ENCODE data around the gene PSMA7. TPM values are rescaled to one million over a fixed set of nuclear protein-coding genes. Genes with fewer than 3 reads are reported as not detected.

PSMA7 gene
- total RNA-seq, 4 donors from 2014 or later: 213 to 288 (median 261) TPM

DNA sequence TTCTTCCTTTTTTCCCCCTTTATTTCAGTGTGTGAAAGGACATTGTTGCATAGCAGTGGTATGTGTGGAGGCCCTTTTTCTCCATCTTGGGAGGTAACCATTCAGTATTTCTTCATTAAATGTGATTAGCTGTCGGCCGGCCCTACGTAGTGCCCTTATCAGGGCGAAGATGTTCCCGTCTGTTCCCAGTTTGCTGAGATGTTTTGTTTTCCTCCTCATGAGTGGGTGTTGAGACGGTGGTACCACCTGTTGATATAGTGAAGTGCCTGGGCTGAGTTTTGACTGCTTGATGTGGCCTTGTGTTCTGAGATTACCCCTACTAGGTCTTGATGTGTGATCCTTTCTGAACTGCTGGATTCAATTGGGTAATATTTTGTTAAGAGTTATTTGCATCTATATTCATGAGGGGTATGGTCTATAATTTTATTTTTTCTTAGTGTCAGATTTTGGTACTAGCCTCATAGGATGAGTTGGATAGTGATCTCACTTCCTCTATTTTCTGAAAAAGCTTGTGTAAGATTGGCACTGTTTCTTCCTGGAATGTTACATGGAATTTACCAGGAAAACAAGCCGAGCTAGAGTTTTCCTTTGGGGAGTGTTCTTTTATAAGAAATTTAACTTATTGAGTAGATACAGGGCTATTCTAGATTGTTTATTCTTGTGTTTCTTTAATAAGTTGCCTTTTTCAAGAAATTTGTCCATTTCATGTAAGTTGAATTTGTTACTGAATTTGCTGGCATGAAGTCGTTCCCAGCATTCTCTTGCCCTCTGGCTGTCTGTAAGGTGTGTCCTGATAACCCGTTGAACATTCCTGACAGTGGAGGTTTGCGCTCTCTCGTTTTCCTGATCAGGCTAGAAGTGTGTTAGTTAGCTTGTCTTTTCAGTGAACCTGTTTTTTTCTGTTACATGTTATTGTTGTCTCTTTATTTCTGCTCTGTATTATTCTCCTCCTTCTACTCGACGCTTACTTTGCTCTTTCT is 44.0 kb upstream of the PSMA7 start:
- no peaks in the 10 kb centered on the region for H3K36me3 ChIP-seq
- no peaks in the 10 kb centered on the region for H3K9me3 ChIP-seq
- no peak for TF ChIP-seq POLR2A (IDR thresholded peaks at IDR 0.05)
- TF ChIP-seq, protein P1, sequence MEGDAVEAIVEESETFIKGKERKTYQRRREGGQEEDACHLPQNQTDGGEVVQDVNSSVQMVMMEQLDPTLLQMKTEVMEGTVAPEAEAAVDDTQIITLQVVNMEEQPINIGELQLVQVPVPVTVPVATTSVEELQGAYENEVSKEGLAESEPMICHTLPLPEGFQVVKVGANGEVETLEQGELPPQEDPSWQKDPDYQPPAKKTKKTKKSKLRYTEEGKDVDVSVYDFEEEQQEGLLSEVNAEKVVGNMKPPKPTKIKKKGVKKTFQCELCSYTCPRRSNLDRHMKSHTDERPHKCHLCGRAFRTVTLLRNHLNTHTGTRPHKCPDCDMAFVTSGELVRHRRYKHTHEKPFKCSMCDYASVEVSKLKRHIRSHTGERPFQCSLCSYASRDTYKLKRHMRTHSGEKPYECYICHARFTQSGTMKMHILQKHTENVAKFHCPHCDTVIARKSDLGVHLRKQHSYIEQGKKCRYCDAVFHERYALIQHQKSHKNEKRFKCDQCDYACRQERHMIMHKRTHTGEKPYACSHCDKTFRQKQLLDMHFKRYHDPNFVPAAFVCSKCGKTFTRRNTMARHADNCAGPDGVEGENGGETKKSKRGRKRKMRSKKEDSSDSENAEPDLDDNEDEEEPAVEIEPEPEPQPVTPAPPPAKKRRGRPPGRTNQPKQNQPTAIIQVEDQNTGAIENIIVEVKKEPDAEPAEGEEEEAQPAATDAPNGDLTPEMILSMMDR (IDR thresholded peaks at IDR 0.05): no peak
- peak in 1 of 2 donors; percentile 9 for DNase-seq
- WGBS, 2 donors: 66 to 72% methylated on average over 13 of the region's 13 CpGs
- peaks cover 7 to 14% of the 10 kb centered on the region in 2 donors for H3K4me1 ChIP-seq
- H3K27ac ChIP-seq: no peak overlapping the region
- intact Hi-C loops (cut with DNase I): no loop called here
- no peak overlapping the region for H3K4me3 ChIP-seq (replicated peaks in 1 of 3)
- H3K27me3 ChIP-seq: no peaks in the 10 kb centered on the region

DNA sequence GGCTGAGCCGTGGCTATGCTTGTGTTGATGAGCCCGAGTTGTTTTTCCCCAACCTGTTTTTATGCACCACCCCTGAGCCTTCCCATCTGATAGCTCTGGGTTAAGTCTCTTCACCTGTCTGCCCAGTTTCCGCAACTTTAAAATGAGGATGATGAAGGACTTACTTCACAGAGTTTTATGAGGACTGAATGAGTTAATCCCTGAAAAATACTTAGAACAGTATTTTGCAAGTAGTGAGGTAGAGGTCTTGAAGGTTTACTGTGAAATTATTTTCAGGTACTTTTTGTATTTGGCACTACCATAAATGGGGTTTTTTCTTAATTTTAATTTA is 42.9 kb upstream of the PSMA7 start:
- no peak for TF ChIP-seq POLR2A (IDR thresholded peaks at IDR 0.05)
- TF ChIP-seq, protein P1 (IDR thresholded peaks at IDR 0.05): no peak
- 79 to 86% methylated on average over 3 of the region's 3 CpGs for WGBS, 2 donors
- Histone ChIP-seq H3K4me1 (peaks cover 7 to 21% of the 10 kb centered on the region in 2 donors), H3K36me3 (no peaks in the 10 kb centered on the region), H3K9me3 (no peaks in the 10 kb centered on the region), H3K4me3 (replicated peaks in 1 of 3) (no peak overlapping the region), H3K27ac (no peak overlapping the region), H3K27me3 (no peaks in the 10 kb centered on the region)
- no peak for DNase-seq
- intact Hi-C loops (cut with DNase I): no loop called here

DNA sequence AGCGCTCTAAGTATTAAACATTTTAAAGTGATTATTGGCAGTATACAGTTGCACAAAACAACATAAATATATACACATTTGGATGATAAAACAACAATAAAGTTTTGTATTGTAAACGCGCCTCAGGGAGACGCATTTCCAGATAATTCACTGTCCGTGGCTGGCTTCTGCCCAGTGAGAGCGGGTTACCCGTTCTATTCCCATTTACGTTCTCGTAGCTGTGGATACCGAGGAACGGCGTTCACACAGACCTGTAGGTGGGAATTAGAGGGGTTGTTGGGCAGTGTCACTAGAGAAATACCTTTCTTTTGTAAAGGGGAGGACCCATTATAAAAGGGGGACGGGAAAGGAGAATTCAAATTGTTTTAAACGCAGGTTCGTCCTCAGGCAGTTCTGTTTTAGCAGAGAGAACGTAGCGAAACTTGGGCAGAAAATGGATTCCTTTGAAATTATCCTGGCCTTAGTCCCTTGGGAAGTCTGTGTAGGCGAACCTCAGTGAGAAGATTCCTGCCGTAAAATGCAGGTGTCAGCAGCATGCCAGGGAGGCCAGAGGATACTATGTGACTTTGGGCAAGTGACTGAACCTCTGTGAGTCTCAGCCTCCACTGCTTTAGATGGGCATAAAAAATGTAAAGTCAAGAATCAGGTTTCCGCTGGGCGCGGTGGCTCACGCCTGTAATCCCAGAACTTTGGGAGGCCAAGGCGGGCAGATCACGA is 40.4 kb upstream of the PSMA7 start:
- H3K36me3 ChIP-seq: peaks cover 6 to 8% of the 10 kb centered on the region in 2 donors
- TF ChIP-seq, protein P1 (IDR thresholded peaks at IDR 0.05): no peak
- no peak for TF ChIP-seq POLR2A (IDR thresholded peaks at IDR 0.05)
- WGBS, 2 donors: 28 to 29% methylated on average over 25 of the region's 25 CpGs
- H3K4me1 ChIP-seq: peaks cover 7 to 21% of the 10 kb centered on the region in 2 donors
- peak overlapping the region; percentile 54 to 99 (median 72) for H3K4me3 ChIP-seq (replicated peaks in 1 of 3)
- peak overlapping the region in 2 of 3 donors; percentile 75 to 87 for H3K27ac ChIP-seq
- H3K9me3 ChIP-seq: no peaks in the 10 kb centered on the region
- intact Hi-C loops (cut with DNase I): no loop called here
- H3K27me3 ChIP-seq: no peaks in the 10 kb centered on the region
- no peak for DNase-seq

DNA sequence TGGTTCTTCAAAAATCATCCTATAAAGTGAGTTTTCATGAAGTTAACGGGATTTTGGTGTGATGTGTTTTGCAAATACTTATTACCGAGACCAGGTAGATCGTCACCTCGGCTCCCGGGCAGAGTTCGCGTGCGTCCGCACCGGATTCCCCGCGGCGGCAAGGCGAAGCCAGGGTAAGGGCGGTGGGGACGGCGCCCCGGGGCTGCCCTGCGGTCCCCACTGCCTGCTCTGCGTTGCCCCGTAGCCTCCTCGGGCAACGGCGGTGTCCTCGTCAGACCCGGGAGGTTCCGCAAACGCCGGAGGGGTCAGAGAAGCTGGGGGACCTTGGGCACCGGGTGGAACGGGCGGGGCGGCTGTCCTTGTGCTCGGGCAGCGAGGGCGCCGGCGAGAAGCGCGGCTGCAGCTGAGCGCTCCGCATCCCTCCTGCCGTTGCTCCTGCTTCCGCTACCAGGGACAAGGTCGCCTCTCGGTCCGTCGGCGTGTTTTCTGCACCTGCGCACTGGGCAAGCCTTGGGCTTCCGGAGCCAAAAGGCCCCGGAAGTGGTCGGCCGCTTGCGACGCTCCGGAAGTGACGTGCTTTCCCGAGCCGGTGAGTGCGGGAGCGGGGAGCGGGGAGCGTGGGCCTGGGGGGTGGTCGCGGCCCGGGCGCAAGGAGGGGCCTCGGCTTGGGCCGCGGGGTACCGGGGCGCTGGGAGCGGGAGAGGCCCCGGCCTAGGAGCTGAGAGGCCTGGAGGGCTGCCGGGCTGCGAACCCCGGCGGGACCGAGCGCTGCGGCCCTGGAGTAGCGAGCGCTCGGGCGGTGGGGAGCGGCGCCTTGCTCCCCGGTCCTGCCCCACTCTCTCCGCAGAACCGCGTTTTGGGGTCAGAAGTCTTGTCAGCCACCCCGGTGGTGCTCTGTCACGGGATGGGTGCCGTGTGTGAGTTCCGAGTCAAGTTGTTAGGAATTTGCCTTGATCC is 39.6 kb upstream of the PSMA7 start, which contains the start of gene MTG2:
MTG2 (plus strand) TSS at position 560 of the 957 bp plus-strand sequence. CDS start 10,393 bp downstream, outside the sequence.
- intact Hi-C loops (cut with DNase I): no loop called here

More for the DNA sequence above, 39.6 kb upstream of the PSMA7 start, which contains the start of gene MTG2:
- Histone ChIP-seq H3K4me3 (replicated peaks in 1 of 3) (peak within 1 kb of the TSS; percentile 54 to 99 (median 72)), H3K27me3 (no peaks in the 10 kb centered on the region), H3K36me3 (peaks cover 6 to 8% of the 10 kb centered on the region in 2 donors), H3K27ac (peak within 1 kb of the TSS; percentile 75 to 87 (median 87)), H3K9me3 (no peaks in the 10 kb centered on the region), H3K4me1 (peaks cover 7 to 21% of the 10 kb centered on the region in 2 donors)
- 0% methylated on average over 28 to 52 of the region's 96 CpGs for WGBS, 2 donors
- peak; percentile 19 to 93 for TF ChIP-seq POLR2A (IDR thresholded peaks at IDR 0.05)
- TF ChIP-seq, protein P1 (IDR thresholded peaks at IDR 0.05): no peak
- peak; percentile 94 to 96 for DNase-seq

Measured in thyroid gland (tissue), 4 donors.